OCI-M1 (cell line): Measurements from ENCODE around the gene ZC3H18.
A peak's percentile ranks its signal among the peaks of the same experiment; 100 is the strongest.

Experiments
- DNase-seq: peaks from one replicate; lab custom pipeline; 2025; lab: John Stamatoyannopoulos, UW

ZC3H18 gene

GRCh38 chr16:88642881-88643643 lies 72.9 kb downstream of the ZC3H18 start:
- DNase-seq: no peak

DNA sequence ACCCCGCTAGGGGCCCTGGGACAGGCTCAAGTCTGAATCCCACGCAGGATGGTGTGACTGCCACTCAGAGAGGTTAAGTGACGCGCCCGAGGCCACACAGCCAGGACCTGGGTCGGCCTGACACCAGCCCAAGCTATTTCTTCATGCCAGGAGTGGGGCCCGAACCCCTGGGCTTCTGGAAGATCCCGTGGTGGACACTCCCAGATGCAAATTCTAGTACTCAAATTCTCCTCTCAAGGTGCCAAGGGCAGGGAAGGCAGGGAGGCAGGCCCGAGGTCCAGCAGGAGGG lies 73.4 kb downstream of the ZC3H18 start:
- DNase-seq: no peak

DNA sequence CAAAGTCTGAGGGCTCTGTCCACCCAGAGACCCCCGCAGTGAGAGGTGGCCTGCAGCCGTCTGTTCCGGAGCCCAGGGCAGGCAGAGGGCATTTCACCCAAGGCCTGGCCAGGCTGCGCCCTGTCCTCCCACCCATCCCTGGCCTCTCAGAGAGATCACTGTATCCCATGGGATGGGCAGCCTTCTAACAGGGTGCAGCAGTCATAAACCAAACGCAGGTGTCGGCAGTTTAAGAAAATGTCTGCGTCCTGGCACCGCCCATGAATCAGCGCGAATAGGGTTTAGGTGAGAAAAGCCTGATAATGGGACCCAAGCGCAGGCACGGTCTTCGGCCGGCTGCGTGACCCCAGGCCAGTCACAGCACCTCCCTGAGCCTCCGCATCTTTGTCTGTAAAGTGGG lies 75.3 kb downstream of the ZC3H18 start:
- DNase-seq: no peak

GRCh38 chr16:88645941-88646340 lies 75.7 kb downstream of the ZC3H18 start:
- DNase-seq: no peak

DNA sequence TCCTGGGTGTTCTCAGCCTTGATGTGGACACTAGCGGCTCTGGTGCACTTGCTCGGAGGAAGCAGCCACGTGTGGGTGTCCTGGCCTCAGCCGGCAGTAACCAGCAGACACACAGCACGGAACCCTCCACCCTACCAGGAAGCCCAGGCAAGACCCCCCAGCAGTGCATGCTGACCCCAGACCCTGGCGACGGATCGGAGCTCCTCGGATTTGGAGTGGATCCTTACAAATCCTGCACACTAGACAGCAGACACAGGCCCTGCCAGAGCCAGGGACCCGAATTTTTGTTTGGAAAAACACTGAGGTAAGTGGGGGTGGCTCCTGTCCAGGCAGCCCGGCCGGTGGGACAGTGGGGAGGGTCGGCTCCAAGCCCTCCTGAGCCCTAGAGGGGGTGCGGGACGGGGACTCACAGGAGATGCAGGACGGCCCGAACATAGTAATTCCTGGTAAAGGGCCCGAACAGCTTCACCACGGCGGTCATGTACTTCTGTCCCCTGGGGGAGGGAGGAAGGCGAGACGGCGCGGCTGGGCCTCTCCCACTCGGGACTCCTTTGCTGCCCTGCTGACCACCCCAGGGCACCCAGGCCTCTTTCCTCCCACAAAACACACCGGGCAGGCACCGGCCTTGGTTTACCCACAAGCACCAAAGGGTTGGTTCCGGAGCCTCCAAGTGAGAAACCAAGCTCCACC lies 76.3 kb downstream of the ZC3H18 start:
- no peak for DNase-seq

- DNase-seq: no peak
These were observed 77.2 kb downstream of the ZC3H18 start for GRCh38 chr16:88647178-88648070.

DNA sequence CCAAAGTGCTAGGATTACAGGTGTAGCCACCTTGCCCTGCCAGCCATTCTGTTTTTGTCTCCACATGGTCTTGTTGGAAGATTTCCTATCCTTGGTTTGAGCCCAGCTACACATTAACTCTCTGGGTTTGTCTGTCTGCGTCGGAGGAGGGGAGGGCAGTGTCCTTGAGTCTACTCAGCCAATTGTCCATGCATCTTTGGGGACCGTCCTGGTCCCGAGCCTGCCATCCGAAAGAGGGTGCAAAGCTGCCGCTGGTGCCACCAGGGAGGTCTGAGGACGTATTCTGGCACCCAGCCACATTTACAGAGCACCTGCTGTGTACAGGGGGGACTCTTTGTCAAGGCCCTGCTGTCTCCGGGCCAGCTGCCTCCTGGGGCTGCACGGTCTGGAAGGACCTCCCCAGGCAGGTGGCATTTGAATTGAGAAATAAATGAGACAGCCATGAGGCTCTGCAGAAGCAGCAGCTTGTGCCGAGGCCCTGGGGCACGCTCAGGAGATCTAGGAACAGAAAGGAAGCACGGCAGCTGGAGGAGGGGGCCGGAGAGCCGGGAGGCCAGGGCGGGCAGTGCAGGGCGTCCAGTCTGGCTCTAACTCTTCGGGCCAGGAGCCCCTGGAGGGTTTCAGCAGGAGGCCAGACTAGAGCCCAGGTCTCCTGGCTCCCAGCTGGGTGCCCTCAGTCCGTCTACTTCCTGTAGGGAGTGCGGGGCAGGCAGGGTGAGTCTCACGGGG lies 79.2 kb downstream of the ZC3H18 start:
- no peak for DNase-seq

DNA sequence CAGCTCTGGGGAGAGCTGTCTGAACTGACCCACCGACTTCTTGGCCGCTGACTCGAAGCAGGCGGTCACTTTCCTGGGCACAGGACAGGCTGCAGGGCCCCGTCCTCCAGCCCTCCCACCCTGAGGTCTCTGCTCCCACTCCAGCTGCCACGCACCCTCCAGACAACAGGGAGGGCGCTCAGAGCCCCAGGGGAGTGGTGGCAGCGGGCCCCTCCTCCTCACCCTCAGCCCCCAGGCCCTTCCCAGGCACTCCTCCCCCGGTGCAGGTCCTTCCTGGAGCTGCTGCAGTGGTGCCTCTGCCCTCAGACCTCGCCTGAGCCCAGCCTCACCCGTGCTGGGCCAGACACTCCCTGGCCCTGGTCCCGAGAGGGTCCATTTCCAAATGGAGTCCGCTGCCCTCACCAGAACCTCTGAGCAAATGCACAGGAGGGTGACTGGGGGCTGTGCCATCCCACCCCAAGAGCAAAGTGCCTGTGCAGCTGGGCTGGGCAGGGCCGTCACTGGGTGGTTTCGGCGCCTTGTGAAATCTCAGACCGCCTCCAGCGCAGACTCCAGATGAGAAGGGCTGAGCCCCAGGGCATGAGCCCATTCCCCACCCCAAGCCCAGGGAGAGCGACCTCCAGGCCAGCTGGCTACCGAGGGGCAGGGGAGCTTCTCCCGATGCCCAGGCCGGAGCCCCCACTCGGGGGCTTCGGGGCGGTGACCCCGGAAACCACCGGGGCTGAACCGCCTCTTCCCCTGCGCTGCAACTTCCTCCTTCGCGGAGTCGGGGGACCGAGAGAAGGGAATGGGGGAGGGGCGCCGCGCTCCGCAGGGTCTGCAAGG lies 79.9 kb downstream of the ZC3H18 start:
- peak; percentile 64 for DNase-seq

DNA sequence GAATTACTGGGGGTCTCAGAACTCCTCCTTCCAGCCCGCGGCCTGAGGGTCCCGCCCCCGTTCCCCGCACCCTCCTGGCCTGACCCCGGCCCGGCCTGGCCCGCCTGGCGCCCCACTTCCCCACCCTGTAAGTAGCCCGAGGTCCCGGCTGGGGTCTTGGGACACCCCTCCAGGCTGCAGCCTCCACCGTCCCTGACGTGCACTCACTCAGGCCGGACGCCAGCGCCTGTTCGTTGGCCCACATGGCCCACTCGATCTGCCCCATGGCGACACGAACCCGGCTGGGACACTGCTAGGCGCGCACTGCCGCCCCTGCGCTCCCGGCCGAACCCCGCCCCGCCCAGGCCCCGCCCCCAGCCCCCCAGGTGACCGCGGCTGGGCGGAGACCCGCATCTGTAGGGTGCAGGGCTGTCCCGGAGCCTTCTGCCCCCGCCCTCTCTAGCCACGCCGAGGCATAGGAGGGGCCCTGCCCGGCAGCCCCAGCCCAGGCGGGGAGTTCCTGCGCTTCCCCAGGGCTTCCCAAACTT lies 80.6 kb downstream of the ZC3H18 start, which contains the start of gene CYBA:
Gene CYBA, minus strand, starts transcription at position 305 of the 527 bp plus-strand sequence. Its CDS starts 40 bp downstream, at position 265.
- DNase-seq: peak; percentile 68

DNA sequence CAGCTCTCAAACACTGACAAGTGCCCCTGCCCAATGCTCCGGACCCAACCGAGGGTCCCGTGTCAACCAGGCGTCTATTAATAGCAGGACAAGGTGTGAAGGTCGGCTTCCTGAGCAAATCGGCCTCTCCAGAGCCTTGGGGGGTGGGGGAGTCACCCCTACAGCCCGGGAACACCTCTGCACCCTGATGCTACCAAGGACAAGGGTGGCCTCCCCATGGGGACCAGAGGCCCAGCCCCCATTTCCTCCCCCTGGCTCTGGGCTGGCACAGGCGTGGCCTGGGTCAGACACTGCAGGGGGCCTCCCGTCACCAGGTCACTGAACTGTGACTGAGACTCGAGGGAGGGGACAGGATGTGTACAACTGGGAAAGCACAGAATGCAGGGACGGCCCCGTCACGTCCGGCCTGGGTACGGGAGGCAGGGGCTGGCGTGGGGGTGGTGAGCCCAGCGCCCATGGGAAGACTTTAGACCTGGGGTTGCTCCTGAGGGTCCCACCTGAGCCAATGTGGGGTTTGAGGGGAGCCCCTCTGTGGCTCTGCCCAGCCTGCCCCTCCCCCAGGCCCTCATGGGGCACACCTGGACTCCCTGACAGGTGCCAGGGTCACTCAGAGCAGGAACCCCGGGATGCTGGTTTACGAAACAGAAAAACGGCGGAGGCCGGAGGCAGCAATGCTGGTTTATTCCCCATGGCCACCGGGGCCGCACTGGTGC lies 81.2 kb downstream of the ZC3H18 start:
- peak; percentile 27 for DNase-seq

DNA sequence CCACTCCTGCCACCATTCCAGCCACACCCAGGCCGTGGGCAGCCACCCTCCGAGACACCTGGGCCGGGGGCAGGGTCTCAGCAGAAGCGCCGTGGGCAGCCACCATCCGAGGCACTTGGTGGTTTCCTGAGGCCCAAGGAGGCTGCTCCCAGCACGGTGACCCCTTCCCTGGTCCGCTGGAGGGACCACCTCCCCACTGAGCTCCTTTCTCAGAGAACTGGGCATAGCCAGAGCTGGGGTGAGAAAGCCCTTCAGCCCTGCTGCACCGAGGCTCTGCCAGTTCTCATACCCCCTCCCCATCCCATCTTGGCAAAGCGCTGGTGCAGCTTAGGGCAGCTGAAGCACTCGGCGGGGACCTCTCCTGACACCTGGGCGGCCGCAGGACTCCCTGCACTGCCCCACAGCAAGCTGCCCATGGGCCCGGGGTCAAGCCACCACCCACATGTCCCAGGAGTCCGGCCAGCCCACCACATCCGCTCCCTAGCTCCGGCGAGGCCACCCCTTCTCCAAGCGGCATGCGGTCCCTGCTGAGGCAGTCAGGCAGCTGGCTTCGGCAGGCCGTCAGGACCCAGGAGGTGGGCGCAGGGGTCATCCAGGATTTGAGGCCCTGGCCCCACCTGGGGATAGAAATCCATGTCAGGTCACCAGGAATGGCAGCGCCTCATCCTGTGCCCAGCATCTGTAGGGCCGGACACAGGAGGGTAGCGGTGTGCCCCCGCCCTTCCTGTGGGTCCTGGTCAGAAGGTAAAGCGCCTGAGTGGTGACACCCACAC lies 82.0 kb downstream of the ZC3H18 start:
- DNase-seq: no peak

DNA sequence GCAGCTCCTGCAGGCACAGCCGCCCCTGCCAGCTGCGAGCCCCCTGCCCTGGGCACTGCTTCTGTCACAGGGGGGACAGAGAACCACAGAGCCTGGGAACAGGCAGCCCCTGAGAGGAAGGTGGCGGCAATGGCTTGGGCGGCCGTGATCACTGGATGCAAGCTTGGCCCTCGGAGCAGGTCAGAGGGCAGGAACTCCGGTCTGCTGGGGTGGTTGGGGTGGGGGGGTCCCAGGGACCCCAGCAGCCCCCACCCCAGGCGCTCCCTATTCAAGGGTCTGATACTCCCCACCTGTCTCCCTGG lies 82.5 kb downstream of the ZC3H18 start:
- DNase-seq: no peak

GRCh38 chr16:88653101-88653500 lies 82.9 kb downstream of the ZC3H18 start:
- DNase-seq: no peak

- DNase-seq: no peak
These were observed 83.6 kb downstream of the ZC3H18 start for GRCh38 chr16:88653596-88654362.

- DNase-seq: no peak
These were observed 84.3 kb downstream of the ZC3H18 start for GRCh38 chr16:88654363-88655052.

GRCh38 chr16:88655053-88655732 lies 85.0 kb downstream of the ZC3H18 start:
- DNase-seq: no peak

- DNase-seq: no peak
These were observed 85.6 kb downstream of the ZC3H18 start for GRCh38 chr16:88655733-88656281.
